Brain microvascular endothelial cell (primary cell): ENCODE results near the gene MYLK4.

Experiments
- DNase-seq: peaks from one replicate; pipeline ENCODE4 v3.0.0-alpha.2; 2020
- H3K27ac ChIP-seq: fragments of 250-450 bp; sonication (Bioruptor Pico); 2 replicates; pipeline ENCODE4 v1.5.1; 2020; ENCODE audit warnings: mild to moderate bottlenecking, moderate library complexity
- H3K27me3 ChIP-seq: fragments of 250-450 bp; sonication (Bioruptor Pico); replicated peaks from 2 replicates; pipeline ENCODE4 v1.5.1; 2020; ENCODE audit warnings: mild to moderate bottlenecking
- H3K36me3 ChIP-seq: fragments of 250-450 bp; sonication (Bioruptor Pico); replicated peaks from 2 replicates; pipeline ENCODE4 v1.5.1; 2020; ENCODE audit warnings: mild to moderate bottlenecking
- H3K4me3 ChIP-seq: 2 replicates; pipeline ENCODE4 v1.5.1; 2011; ENCODE audit warnings: low read depth, mild to moderate bottlenecking, control low read depth, low read length, moderate library complexity
- CTCF ChIP-seq: IDR thresholded peaks from 2 replicates; pipeline ENCODE4 v1.5.1; 2011; ENCODE audit warnings: low read depth, mild to moderate bottlenecking, moderate library complexity, low read length, control low read depth, inconsistent platforms; ENCODE audit errors: missing control alignments
- in situ Hi-C: cut with HindIII; loops from 2 replicates; pipeline ENCODE4 v1.10.0; 2017; ENCODE audit warnings: low sequenced_read_pairs, low pct_ligation_motif_present

Gene MYLK4

GRCh38 chr6:2773449-2773848, 22.7 kb upstream of the MYLK4 start:
- Histone ChIP-seq H3K36me3 (peaks cover 19% of the 10 kb centered on the region), H3K27ac (no peak overlapping the region), H3K4me3 (no peak overlapping the region), H3K27me3 (no peaks in the 10 kb centered on the region)
- DNase-seq, result no peak
- in situ Hi-C loops, result no loop called here
- TF ChIP-seq CTCF, result no peak

- Histone ChIP-seq H3K27ac (no peak overlapping the region), H3K4me3 (no peak overlapping the region), H3K27me3 (no peaks in the 10 kb centered on the region), H3K36me3 (peaks cover 19% of the 10 kb centered on the region)
- DNase-seq, result no peak
- in situ Hi-C loops, result no loop called here
- no peak for TF ChIP-seq CTCF
Observed at GRCh38 chr6:2772840-2773239, 22.1 kb upstream of the MYLK4 start.

GRCh38 chr6:2771079-2771478, 20.4 kb upstream of the MYLK4 start:
- no peak overlapping the region for H3K27ac ChIP-seq
- no peak overlapping the region for H3K4me3 ChIP-seq
- H3K27me3 ChIP-seq, result no peaks in the 10 kb centered on the region
- no peak for TF ChIP-seq CTCF
- DNase-seq, result no peak
- in situ Hi-C loops, result no loop called here
- H3K36me3 ChIP-seq, result peaks cover 16% of the 10 kb centered on the region

DNA sequence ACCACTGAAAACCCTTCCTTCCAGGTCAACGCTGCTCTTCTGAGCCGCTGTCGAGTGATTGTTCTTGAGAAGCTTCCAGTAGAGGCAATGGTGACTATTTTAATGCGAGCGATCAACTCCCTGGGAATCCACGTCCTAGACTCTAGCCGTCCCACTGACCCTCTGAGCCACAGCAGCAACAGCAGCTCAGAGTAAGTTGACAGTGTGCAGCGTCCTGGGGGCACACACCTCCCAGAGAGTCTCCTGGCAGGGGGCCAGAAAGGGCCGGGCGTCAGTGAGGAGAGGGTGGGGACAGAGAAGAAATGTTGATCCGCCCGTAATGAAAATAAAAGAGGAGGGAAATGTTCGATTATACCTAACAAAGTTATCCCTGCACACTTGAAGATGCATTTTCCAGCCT, 19.4 kb upstream of the MYLK4 start:
- no peak overlapping the region for H3K27ac ChIP-seq
- no peaks in the 10 kb centered on the region for H3K27me3 ChIP-seq
- H3K4me3 ChIP-seq, result no peak overlapping the region
- no peak for DNase-seq
- in situ Hi-C loops, result no loop called here
- peaks cover 14% of the 10 kb centered on the region for H3K36me3 ChIP-seq
- TF ChIP-seq CTCF, result no peak

GRCh38 chr6:2768696-2769095, 18.0 kb upstream of the MYLK4 start:
- no peak for DNase-seq
- in situ Hi-C loops, result no loop called here
- Histone ChIP-seq H3K4me3 (no peak overlapping the region), H3K27me3 (no peaks in the 10 kb centered on the region), H3K27ac (no peak overlapping the region), H3K36me3 (peaks cover 11% of the 10 kb centered on the region)
- TF ChIP-seq CTCF, result no peak
